HL-60 (cell line): ENCODE measurements around the gene MAST2.

ENCODE experiments used
- DNase-seq, 2 experiments: peaks; one replicate each; pipeline ENCODE4 v3.0.0-alpha.2; 2010 to 2020; ENCODE audit warnings: low read depth in 1 of 2, low spot score in 1 of 2
- H3K27ac ChIP-seq: fragments of 250-450 bp; sonication (Bioruptor Pico); replicated peaks from 2 replicates; pipeline ENCODE4 v1.5.1; 2020; ENCODE audit warnings: mild to moderate bottlenecking, moderate library complexity
- H3K27me3 ChIP-seq: fragments of 250-450 bp; sonication (Bioruptor Pico); 2 replicates; pipeline ENCODE4 v1.5.1; 2021; ENCODE audit warnings: mild to moderate bottlenecking, moderate library complexity; ENCODE audit not compliant: insufficient read depth, poor library complexity, severe bottlenecking
- H3K4me3 ChIP-seq: replicated peaks from 2 replicates; pipeline ENCODE4 v1.5.1; 2011; ENCODE audit warnings: mild to moderate bottlenecking, control low read depth, low read length; ENCODE audit not compliant: insufficient read depth
- CTCF ChIP-seq: IDR thresholded peaks from one replicate; pipeline ENCODE4 v1.5.1; 2011; ENCODE audit warnings: low read length, control low read depth, inconsistent platforms; ENCODE audit not compliant: insufficient read depth
- GABPA ChIP-seq: IDR thresholded peaks from 2 replicates; pipeline ENCODE4 v1.6.1; 2012; ENCODE audit warnings: low read depth
- POLR2AphosphoS5 ChIP-seq: IDR thresholded peaks from 2 replicates; pipeline ENCODE4 v1.6.1; 2012; ENCODE audit warnings: low read depth
- SPI1 ChIP-seq: IDR thresholded peaks from 2 replicates; pipeline ENCODE4 v1.6.1; 2012; ENCODE audit warnings: low read depth, mild to moderate bottlenecking, borderline replicate concordance
- TF ChIP-seq, protein P1 (sequence below): IDR thresholded peaks from 2 replicates; pipeline ENCODE4 v1.6.1; 2012; ENCODE audit warnings: low read depth; ENCODE audit not compliant: insufficient replicate concordance

MAST2 gene

DNA sequence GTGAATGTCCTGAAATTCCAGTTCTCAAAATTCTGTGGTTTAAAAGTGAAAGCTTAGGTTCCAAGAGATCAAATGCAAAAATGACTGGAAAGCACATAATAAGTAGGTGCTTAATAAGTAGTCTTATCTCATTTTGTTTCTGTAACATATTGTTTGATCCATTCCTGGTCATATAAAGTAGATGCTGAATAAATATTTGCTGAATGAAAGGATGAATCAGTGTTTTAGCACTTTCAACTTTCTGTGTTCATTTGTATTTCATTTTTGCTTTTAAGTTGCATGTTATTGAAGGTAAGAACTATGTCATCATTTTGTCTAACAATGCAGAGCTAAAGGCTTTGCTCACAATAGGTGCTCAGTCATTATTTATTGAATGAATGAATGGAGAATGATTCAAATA, 6.3 kb downstream of the MAST2 start:
- no peak for DNase-seq
- TF ChIP-seq, protein P1, sequence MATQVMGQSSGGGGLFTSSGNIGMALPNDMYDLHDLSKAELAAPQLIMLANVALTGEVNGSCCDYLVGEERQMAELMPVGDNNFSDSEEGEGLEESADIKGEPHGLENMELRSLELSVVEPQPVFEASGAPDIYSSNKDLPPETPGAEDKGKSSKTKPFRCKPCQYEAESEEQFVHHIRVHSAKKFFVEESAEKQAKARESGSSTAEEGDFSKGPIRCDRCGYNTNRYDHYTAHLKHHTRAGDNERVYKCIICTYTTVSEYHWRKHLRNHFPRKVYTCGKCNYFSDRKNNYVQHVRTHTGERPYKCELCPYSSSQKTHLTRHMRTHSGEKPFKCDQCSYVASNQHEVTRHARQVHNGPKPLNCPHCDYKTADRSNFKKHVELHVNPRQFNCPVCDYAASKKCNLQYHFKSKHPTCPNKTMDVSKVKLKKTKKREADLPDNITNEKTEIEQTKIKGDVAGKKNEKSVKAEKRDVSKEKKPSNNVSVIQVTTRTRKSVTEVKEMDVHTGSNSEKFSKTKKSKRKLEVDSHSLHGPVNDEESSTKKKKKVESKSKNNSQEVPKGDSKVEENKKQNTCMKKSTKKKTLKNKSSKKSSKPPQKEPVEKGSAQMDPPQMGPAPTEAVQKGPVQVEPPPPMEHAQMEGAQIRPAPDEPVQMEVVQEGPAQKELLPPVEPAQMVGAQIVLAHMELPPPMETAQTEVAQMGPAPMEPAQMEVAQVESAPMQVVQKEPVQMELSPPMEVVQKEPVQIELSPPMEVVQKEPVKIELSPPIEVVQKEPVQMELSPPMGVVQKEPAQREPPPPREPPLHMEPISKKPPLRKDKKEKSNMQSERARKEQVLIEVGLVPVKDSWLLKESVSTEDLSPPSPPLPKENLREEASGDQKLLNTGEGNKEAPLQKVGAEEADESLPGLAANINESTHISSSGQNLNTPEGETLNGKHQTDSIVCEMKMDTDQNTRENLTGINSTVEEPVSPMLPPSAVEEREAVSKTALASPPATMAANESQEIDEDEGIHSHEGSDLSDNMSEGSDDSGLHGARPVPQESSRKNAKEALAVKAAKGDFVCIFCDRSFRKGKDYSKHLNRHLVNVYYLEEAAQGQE: no peak
- TF ChIP-seq SPI1 (no peak), CTCF (no peak), GABPA (no peak), POLR2AphosphoS5 (no peak)
- no peak overlapping the region for H3K27ac ChIP-seq
- no peaks in the 10 kb centered on the region for H3K27me3 ChIP-seq
- no peak overlapping the region for H3K4me3 ChIP-seq

DNA sequence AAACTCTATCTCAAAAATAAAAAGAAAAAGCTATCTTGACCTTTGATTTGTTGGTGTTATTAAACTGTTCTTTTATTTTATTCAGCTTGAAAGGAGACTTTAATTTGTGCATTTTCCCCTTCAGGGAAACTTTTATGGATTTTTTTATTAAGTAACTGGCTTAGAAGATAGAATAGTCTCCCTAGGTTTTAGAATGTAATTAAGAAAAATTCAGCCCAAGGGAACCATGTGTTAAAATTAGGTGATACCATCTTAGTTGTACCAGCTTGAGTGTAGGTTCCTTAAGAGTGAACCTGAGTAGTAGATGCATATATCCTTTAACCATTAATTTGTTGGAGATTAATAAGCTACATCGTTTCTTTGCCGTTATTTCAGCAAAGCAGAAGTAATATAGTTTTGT, 11.4 kb downstream of the MAST2 start:
- Histone ChIP-seq H3K4me3 (no peak overlapping the region), H3K27me3 (no peaks in the 10 kb centered on the region), H3K27ac (no peak overlapping the region)
- no peak for TF ChIP-seq CTCF
- TF ChIP-seq SPI1: no peak
- TF ChIP-seq GABPA: no peak
- no peak for TF ChIP-seq POLR2AphosphoS5
- TF ChIP-seq, protein P1: no peak
- no peak for DNase-seq

DNA sequence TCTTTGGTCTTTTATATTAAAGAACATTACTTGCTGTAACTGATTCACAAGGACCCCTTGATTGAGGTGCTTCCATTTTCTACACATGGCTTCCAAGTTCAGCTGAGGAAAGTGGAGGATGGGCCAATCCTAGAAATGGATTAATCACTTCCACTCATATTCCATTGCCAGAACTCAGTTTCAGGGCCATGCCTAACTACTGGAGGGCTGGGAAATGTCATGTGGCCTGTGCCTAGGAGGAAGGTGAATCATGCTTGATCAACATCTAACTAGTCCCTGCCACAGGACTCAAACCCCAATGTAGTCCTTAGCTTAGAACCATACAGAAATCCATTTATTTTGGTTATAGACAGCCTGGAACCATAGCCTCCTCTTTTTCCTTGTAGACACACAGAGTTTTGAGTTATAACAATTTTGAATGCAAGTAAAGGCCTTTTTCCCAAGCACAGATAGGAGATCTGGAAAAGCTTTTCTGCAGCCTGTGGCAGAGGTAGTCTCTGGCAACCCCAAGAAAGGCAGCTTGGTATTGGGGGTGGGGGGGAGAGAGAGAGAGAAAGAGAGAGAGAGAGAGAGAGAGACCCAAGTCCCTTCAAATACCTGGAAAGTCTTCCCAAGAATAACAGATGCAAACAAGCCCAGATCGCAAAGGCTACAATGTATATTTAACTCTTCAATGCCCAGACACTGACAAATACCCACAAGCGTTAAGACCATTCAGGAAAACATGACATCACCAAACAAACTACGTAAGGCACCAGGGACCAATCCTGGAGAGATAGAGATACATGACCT, 12.5 kb downstream of the MAST2 start:
- Histone ChIP-seq H3K4me3 (no peak overlapping the region), H3K27me3 (no peaks in the 10 kb centered on the region), H3K27ac (no peak overlapping the region)
- no peak for DNase-seq
- TF ChIP-seq CTCF (no peak), GABPA (no peak), POLR2AphosphoS5 (no peak), SPI1 (no peak)
- TF ChIP-seq, protein P1: no peak
